ENCODE results near the gene DPYSL4. TPM values are rescaled to one million over a fixed set of nuclear protein-coding genes. Genes with fewer than 3 reads are reported as not detected.

Gene DPYSL4
- total RNA-seq = under 1 TPM in 1 of 4 donors, not detected in 3; 0.27 TPM

DNA sequence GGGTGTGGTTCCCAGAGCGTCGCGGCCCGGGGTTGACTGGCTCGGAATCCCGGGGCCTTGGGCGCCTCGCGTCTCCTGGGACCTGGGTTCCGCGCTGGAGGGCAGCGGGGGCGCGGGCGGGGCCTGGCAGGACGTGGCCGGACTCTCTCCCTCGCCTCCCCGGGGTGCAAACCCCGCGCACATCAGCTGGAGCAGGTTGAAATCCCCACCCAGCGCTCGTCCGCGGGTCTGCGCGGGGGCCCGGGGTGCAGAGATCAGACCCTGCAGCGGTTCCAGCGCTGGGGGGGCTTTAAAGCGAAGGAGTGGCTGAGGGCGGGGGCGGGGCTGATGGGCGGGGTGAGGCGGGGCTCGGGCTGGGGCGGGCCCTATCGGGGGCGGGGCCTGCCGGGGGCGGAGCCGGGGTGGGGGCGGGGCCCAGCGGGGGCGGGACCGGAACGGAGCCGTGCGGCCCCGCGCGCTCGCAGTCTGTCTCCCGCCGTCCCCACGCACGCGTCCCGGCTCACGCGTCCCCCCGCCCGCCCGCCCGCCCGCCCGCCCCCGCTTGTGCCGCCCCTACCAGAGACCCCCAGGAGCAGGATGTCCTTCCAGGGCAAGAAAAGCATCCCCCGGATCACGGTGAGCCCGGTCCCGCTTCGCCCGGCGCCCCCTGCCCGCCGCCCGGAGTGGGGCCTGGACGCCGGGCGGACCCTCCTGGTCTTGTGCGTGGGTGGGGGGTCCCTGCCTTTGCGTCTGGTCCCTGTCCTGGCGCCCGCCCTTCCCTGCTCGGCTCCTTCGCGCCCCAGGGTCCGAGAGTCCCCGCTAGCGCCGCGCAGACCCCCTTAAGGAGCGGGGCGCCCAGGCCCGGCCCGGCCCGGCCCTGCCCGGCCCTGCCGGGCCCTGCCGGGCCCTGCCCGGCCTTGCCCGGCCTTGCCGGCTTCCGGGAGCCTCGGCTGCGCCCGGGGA lies at the start of gene DPYSL4:
DPYSL4 (plus strand) TSS at position 461 of the 942 bp plus-strand sequence; CDS start at position 577, 116 bp downstream.
- Histone ChIP-seq H3K4me3 (peak within 1 kb of the TSS in 3 of 4 donors; percentile 34 to 45 (median 36)), H3K9me3 (no peaks in the 10 kb centered on the region), H3K27ac (no peak within 1 kb of the TSS), H3K36me3 (no peaks in the 10 kb centered on the region), H3K27me3 (peaks cover 0 to 30% of the 10 kb centered on the region in 2 donors), H3K4me1 (peaks cover 0 to 23% (median 9%) of the 10 kb centered on the region in 4 donors)
- no peak for DNase-seq
- TF ChIP-seq, protein P1, sequence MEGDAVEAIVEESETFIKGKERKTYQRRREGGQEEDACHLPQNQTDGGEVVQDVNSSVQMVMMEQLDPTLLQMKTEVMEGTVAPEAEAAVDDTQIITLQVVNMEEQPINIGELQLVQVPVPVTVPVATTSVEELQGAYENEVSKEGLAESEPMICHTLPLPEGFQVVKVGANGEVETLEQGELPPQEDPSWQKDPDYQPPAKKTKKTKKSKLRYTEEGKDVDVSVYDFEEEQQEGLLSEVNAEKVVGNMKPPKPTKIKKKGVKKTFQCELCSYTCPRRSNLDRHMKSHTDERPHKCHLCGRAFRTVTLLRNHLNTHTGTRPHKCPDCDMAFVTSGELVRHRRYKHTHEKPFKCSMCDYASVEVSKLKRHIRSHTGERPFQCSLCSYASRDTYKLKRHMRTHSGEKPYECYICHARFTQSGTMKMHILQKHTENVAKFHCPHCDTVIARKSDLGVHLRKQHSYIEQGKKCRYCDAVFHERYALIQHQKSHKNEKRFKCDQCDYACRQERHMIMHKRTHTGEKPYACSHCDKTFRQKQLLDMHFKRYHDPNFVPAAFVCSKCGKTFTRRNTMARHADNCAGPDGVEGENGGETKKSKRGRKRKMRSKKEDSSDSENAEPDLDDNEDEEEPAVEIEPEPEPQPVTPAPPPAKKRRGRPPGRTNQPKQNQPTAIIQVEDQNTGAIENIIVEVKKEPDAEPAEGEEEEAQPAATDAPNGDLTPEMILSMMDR (IDR thresholded peaks at IDR 0.05) = no peak
- no peak for TF ChIP-seq POLR2A (IDR thresholded peaks at IDR 0.05)

DNA sequence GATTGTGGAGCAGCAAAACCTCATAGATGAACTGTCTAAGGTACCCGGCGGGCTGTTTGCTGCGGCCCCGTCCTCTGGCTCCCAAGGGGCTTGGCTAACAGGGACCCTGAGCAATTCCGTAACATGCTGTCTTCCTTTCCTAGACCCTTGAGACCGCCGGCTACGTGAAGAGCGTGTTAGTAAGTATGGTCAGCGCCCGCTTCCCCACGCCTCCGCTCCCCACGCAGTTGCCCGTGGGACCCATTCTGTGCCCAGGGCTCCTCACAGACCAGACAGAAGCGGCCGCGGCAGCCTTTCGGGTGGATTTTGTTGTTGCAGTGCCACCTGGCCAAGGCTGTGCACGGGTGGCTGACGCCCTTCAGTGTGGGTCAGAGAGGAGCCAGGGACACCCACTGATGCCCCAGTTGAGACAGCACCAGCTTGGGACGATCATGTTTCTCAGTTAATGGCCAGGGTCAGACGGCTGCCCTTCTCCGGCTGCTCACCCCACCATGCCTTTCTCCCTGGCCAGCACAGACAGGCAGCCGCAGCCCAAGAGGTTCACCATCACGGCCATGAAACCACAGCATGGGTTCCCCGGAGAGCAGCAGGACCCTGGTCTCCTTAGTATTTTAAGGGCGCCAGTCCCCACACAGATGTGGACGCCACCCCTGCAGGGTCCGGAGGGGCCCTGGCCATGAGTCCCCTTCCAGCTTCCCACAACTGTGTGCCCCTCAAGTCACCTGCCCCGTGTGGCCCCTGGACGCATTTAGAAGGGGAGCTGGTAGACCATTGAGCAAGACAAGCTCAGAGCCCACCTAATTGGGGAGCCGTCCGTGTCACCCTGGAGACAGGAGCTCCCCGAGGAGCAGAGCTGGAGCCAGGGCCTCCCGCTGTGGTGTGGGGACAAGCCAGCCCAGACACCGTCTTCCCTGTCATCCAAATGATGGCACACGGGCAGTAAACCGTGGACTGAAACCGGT lies 49.4 kb upstream of the DPYSL4 start:
- peak in 1 of 3 donors; percentile 27 for DNase-seq
- H3K9me3 ChIP-seq = no peaks in the 10 kb centered on the region
- H3K36me3 ChIP-seq = no peaks in the 10 kb centered on the region
- no peak overlapping the region for H3K4me3 ChIP-seq
- TF ChIP-seq, protein P1 (IDR thresholded peaks at IDR 0.05) = no peak
- TF ChIP-seq POLR2A (IDR thresholded peaks at IDR 0.05) = no peak
- H3K4me1 ChIP-seq = peaks cover 0 to 3% (median 0%) of the 10 kb centered on the region in 4 donors
- H3K27ac ChIP-seq = no peak overlapping the region
- H3K27me3 ChIP-seq = no peaks in the 10 kb centered on the region

DNA sequence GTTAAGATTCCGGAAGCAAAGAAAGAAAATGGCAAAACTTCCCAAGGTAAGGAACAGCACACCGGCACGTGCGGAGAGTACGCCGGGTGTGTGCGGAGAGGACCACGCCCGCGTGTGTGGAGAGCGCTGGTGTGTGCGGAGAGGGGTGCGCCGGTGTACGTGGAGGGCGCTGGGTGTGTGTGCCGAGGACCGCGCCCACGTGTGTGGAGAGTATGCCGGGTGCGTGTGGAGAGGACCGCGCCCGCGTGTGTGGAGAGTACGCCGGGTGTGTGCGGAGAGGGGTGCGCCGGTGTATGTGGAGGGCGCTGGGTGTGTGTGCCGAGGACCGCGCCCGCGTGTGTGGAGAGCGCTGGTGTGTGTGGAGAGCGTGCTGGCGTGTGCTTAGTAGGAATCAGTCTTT lies 48.6 kb upstream of the DPYSL4 start:
- H3K27me3 ChIP-seq = no peaks in the 10 kb centered on the region
- peaks cover 0 to 7% (median 0%) of the 10 kb centered on the region in 4 donors for H3K4me1 ChIP-seq
- no peaks in the 10 kb centered on the region for H3K9me3 ChIP-seq
- H3K4me3 ChIP-seq = no peak overlapping the region
- peak in 1 of 3 donors; percentile 34 for DNase-seq
- no peaks in the 10 kb centered on the region for H3K36me3 ChIP-seq
- no peak overlapping the region for H3K27ac ChIP-seq
- TF ChIP-seq POLR2A (IDR thresholded peaks at IDR 0.05) = no peak
- TF ChIP-seq, protein P1 (IDR thresholded peaks at IDR 0.05) = no peak

DNA sequence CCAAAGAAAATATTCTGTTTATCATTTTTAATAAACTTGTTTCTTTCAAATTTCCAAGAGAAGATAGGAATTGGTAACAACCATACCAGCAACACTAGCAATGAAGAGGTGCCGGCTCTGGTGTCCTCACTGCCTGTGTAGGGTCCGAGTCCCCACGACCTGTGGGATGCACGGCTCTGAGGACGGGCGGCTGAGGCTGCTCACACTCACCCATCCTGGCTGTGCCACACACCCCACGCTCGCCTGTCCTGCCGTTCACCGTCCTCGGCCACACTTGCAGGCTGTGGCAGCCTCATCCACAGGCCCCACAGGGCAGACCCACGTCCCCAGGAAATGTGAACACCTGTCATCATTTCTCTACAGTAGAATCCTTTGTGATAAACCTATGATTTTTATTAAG lies 48.2 kb upstream of the DPYSL4 start:
- peak in 1 of 3 donors; percentile 30 for DNase-seq

DNA sequence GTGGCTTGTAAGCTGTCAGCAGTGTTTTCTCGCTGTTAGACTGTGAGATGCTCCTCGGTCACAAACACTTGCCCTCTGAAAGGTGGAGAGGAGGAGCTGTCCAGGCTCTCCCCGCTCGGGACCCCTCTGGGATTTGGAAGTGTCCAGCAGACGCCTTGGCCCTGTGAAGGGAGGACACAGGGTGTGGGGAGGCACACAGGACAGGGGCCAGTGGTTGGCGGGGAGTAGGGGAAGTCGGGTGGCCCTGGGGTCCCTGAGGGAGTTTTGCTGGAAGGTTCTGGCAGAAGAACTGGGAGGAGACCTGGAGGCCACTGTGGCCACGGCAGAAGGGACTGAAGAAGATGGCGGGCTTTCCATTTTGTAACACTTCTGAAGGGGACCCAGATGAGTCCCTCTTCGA lies 47.2 kb upstream of the DPYSL4 start:
- peaks cover 0 to 7% (median 0%) of the 10 kb centered on the region in 4 donors for H3K4me1 ChIP-seq
- no peaks in the 10 kb centered on the region for H3K9me3 ChIP-seq
- no peaks in the 10 kb centered on the region for H3K36me3 ChIP-seq
- DNase-seq = no peak
- no peak overlapping the region for H3K4me3 ChIP-seq
- TF ChIP-seq, protein P1 (IDR thresholded peaks at IDR 0.05) = no peak
- H3K27me3 ChIP-seq = no peaks in the 10 kb centered on the region
- no peak overlapping the region for H3K27ac ChIP-seq

More for the DNA sequence above, 48.2 kb upstream of the DPYSL4 start:
- Histone ChIP-seq H3K4me3 (no peak overlapping the region), H3K27me3 (no peaks in the 10 kb centered on the region), H3K4me1 (peaks cover 0 to 7% (median 0%) of the 10 kb centered on the region in 4 donors), H3K27ac (no peak overlapping the region), H3K36me3 (no peaks in the 10 kb centered on the region), H3K9me3 (no peaks in the 10 kb centered on the region)
- TF ChIP-seq POLR2A (IDR thresholded peaks at IDR 0.05) = no peak

Data from Peyer's patch (tissue), 4 donors.